DOHH2 (cell line): ENCODE results near the gene KCNH6.

ENCODE experiments used
- EZH2phosphoT487 ChIP-seq: fragments of 200-600 bp; sonication (generic); IDR thresholded peaks from 2 replicates; pipeline ENCODE4 v1.6.1; 2017; ENCODE audit warnings: borderline replicate concordance, mild to moderate bottlenecking, antibody characterized with exemption, low read length, moderate library complexity, mixed read lengths
- TF ChIP-seq, protein P1 (sequence below): fragments of 200-600 bp; sonication (generic); IDR thresholded peaks from one replicate; pipeline ENCODE4 v1.5.1; 2014; ENCODE audit warnings: antibody characterized with exemption, mild to moderate bottlenecking, low read depth, low read length; ENCODE audit not compliant: poor library complexity, severe bottlenecking

DNA sequence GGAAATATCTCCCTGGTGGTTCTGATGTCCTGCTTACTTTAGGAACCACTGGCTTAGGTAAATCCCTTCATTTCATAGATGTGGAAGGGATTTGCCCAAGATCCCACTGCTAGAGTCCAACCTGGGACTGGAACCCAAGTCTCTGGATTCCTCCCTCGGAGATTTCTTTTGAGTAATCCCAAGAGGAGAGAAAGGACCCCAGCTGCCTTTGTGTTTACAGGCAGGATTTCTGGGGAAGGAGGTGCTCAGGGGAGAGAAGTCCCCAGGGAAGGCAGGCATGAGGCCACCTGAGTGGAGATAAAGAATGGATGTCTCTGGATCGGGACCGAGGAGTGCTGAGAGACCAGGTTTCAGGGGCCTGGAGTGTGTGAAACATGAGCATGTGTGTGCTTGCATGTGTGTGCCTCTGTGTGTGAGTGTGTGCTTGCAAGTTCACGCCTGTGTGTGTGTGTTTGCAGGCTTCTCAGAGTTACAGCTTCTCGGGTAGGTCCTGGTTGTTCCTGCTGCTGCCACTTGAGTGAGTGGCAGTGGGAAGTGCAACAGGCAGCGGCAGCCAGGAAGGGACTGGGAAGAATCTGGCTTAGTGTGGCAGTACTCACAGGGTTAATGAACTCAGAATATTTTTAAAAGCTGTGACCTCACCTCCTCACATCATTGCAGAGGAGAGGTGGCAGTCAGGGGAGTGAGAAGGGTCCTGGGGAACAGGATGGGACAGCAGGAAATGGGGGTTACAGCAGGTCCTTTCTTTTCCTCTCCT, 2.2 kb downstream of the KCNH6 start:
- TF ChIP-seq, protein P1, sequence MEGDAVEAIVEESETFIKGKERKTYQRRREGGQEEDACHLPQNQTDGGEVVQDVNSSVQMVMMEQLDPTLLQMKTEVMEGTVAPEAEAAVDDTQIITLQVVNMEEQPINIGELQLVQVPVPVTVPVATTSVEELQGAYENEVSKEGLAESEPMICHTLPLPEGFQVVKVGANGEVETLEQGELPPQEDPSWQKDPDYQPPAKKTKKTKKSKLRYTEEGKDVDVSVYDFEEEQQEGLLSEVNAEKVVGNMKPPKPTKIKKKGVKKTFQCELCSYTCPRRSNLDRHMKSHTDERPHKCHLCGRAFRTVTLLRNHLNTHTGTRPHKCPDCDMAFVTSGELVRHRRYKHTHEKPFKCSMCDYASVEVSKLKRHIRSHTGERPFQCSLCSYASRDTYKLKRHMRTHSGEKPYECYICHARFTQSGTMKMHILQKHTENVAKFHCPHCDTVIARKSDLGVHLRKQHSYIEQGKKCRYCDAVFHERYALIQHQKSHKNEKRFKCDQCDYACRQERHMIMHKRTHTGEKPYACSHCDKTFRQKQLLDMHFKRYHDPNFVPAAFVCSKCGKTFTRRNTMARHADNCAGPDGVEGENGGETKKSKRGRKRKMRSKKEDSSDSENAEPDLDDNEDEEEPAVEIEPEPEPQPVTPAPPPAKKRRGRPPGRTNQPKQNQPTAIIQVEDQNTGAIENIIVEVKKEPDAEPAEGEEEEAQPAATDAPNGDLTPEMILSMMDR: no peak
- TF ChIP-seq EZH2phosphoT487: no peak
